GM12892 (cell line): Measurements from ENCODE around the gene TBX5.

Experiments
- POLR2A ChIP-seq: IDR thresholded peaks from 2 replicates; pipeline ENCODE4 v1.6.1; 2011; ENCODE audit warnings: low read depth, low read length, control low read depth
- POLR2AphosphoS5 ChIP-seq: IDR thresholded peaks from 2 replicates; pipeline ENCODE4 v1.6.1; 2011; ENCODE audit warnings: low read depth, low read length, control low read depth

DNA sequence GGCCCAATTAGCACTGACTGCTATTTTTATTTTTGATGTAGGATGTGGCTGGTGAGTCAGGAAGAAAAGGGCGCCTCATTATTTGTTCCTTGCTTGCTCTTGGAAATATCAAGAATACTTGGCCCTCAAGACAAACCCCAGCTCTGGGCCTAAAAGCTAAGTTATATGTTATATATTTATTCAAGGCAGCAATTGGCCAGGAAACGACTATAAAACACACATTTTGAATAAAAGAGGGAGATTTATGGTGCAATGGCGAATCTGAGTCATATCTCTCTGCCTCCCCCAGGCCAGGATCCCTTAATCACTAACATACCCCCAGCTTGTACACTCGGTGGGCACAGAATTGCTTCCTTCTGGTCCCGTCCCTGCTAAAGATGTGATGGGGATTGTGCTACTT is 63.3 kb downstream of the TBX5 start:
- TF ChIP-seq POLR2A (no peak), POLR2AphosphoS5 (no peak)
